Astrocyte (in vitro differentiated cells and primary cell): ENCODE data around the gene RTL10.

Source experiments
- EZH2 ChIP-seq: IDR thresholded peaks from 2 replicates; pipeline ENCODE4 v1.6.1; 2012; ENCODE audit warnings: mild to moderate bottlenecking, low read length, inconsistent platforms; ENCODE audit not compliant: insufficient read depth
- TF ChIP-seq, protein P1 (sequence below): IDR thresholded peaks from 2 replicates; pipeline ENCODE4 v1.5.1; 2011; ENCODE audit warnings: low read depth, mild to moderate bottlenecking, inconsistent platforms, low read length, moderate library complexity; ENCODE audit not compliant: insufficient read depth

DNA sequence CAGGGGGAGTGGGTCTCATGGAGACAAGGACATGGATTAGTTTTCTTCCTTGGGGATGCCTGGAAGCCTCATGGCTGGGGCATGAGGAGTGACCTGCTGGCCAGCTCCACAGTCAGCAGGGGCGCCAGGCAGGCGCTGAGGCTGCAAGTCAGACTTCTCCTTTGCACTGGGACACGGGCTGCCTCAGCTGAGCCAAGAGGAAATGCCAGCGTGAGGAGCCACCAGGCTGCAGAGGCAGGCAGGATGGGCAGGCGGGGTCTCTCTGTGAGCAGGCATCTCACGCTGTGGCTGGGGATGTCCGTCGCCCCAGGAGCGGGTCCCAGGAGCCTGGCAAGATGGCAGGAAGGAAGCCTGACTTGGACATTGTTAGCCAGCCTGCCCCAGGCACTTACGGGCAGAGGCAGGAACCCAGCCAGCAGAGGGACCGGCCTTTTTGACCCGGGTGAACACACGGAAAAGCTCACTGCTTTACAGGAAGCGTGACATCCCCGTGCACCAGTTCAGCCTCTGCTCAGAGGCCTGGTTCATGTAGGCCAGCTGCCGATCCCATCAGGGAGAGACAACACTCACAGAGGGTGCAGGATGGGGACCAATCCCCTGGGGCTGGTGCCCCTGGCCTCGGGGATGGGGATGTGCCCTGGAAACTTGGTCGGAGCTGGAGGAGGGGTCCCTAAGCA is 10.2 kb downstream of the RTL10 start:
- TF ChIP-seq, protein P1, sequence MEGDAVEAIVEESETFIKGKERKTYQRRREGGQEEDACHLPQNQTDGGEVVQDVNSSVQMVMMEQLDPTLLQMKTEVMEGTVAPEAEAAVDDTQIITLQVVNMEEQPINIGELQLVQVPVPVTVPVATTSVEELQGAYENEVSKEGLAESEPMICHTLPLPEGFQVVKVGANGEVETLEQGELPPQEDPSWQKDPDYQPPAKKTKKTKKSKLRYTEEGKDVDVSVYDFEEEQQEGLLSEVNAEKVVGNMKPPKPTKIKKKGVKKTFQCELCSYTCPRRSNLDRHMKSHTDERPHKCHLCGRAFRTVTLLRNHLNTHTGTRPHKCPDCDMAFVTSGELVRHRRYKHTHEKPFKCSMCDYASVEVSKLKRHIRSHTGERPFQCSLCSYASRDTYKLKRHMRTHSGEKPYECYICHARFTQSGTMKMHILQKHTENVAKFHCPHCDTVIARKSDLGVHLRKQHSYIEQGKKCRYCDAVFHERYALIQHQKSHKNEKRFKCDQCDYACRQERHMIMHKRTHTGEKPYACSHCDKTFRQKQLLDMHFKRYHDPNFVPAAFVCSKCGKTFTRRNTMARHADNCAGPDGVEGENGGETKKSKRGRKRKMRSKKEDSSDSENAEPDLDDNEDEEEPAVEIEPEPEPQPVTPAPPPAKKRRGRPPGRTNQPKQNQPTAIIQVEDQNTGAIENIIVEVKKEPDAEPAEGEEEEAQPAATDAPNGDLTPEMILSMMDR: no peak
- no peak for TF ChIP-seq EZH2
